NCI-H748 treated with DMSO at 0.1 percent for 48 hours (cell line): ENCODE results near the gene KCNA10.

Experiments
- DNase-seq: peaks from one replicate; lab custom pipeline; 2025; lab: John Stamatoyannopoulos, UW

KCNA10 gene

GRCh38 chr1:110477041-110477440 is 41.9 kb downstream of the KCNA10 start:
- no peak for DNase-seq

- DNase-seq = no peak
Observed at GRCh38 chr1:110476028-110476765, 42.8 kb downstream of the KCNA10 start.

- no peak for DNase-seq
Observed at GRCh38 chr1:110475362-110476027, 43.5 kb downstream of the KCNA10 start.

GRCh38 chr1:110474444-110474843 is 44.5 kb downstream of the KCNA10 start:
- DNase-seq = no peak

- DNase-seq = no peak
Observed at GRCh38 chr1:110472546-110472945, 46.4 kb downstream of the KCNA10 start.

- DNase-seq = no peak
Observed at GRCh38 chr1:110471131-110471530, 47.8 kb downstream of the KCNA10 start.
